Nephron progenitor cell (in vitro differentiated cells): Measurements from ENCODE around the gene ADARB2.
"Not testable (repeated sequence)": the region's sequence is repeated elsewhere in the genome, so short reads cannot be mapped to it uniquely, and the experiment has no call there.

Source experiments
- DNase-seq: peaks from one replicate; pipeline ENCODE4 v3.0.0; 2021
- H3K27ac Mint-ChIP-seq: 2 replicates; pipeline ENCODE4 v1.8.0; 2021; ENCODE audit warnings: mild to moderate bottlenecking, moderate library complexity, mixed read lengths
- H3K27me3 Mint-ChIP-seq: 2 replicates; pipeline ENCODE4 v1.8.0; 2021; ENCODE audit warnings: mild to moderate bottlenecking, low read depth, mixed read lengths; ENCODE audit not compliant: poor library complexity
- H3K36me3 Mint-ChIP-seq: 2 replicates; pipeline ENCODE4 v1.8.0; 2021; ENCODE audit warnings: low read depth, mixed read lengths
- H3K4me1 Mint-ChIP-seq: 2 replicates; pipeline ENCODE4 v1.8.0; 2021; ENCODE audit warnings: mixed read lengths
- H3K4me3 Mint-ChIP-seq: 2 replicates; pipeline ENCODE4 v1.8.0; 2021; ENCODE audit warnings: mild to moderate bottlenecking, moderate library complexity, mixed read lengths
- H3K9me3 Mint-ChIP-seq: 2 replicates; pipeline ENCODE4 v1.8.0; 2021; ENCODE audit warnings: mild to moderate bottlenecking, moderate library complexity, mixed read lengths
- CTCF ChIP-seq: fragments of 200-600 bp; sonication (generic); IDR thresholded peaks from 2 replicates; pipeline ENCODE4 v1.5.0; 2021; ENCODE audit warnings: antibody characterized with exemption

The ADARB2 gene

DNA sequence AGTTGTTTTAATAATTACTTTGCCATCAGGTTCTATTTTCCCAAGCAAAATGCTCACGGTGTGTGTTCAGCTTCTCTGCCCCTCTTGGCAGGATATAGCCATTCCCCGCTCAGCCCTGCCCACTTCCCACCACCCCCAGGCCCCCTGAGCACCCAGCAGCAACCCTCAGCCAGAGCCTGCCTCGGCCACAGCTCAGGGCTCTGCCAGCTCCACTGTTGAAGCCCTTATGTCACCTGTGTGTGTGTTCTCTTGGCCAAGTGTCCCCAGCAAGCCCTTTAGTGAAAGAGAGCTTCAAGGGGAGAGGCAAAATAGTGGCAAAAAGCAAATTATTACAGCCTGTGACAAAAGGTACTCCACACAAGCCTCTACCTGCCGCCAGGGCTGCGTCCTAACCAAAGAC, 275.3 kb downstream of the ADARB2 start:
- Mint-ChIP-seq H3K27me3 (peaks cover 14% of the 10 kb centered on the region), H3K36me3 (no peaks in the 10 kb centered on the region), H3K4me3 (no peak overlapping the region), H3K4me1 (peaks cover 48% of the 10 kb centered on the region), H3K9me3 (peaks cover 4% of the 10 kb centered on the region), H3K27ac (no peak overlapping the region)
- no peak for DNase-seq
- TF ChIP-seq CTCF: no peak

DNA sequence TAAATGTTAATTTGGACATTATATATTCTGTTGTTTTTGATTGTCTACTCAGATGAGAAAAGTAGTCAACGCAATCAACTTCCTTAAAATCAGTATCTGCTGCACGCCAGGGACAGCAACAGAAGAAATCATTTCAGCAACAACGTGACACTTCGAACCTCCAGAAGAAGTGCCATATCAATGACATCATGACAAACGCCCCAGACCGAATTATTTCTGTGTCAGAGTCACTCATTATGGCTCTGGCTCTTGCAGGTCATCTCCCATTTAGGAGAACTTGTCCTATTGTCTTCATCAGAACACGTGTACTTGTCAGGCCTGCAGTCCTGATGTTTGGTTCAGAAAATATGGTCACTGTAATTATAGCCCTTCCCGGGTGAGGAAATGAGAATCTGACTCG, 276.3 kb downstream of the ADARB2 start:
- Mint-ChIP-seq H3K27ac (no peak overlapping the region), H3K36me3 (no peaks in the 10 kb centered on the region)

DNA sequence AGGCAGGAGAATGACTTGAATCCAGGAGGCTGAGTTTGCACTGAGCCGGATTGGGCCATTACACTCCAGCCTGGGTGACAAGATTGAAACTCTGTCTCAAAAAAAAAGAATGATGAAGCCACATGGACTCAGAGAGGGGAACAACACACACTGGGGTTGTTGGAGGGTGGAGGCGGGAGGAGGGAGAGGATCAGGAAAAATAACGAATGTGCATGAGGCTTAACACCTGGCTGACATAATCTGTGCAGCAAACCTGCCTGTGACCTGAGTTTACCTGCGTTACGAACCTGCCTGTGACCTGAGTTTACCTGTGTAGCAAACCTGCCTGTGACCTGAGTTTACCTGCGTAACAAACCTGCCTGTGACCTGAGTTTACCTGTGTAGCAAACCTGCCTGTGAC, 277.7 kb downstream of the ADARB2 start:
- not testable (repeated sequence) for H3K9me3 Mint-ChIP-seq, H3K27ac Mint-ChIP-seq, DNase-seq, H3K4me3 Mint-ChIP-seq, H3K36me3 Mint-ChIP-seq
- peaks cover 12% of the 10 kb centered on the region for H3K27me3 Mint-ChIP-seq
- H3K4me1 Mint-ChIP-seq: peaks cover 25% of the 10 kb centered on the region

More for the DNA sequence above, 276.3 kb downstream of the ADARB2 start:
- TF ChIP-seq CTCF: no peak
- H3K4me1 Mint-ChIP-seq: peaks cover 38% of the 10 kb centered on the region
- H3K9me3 Mint-ChIP-seq: peaks cover 4% of the 10 kb centered on the region
- peaks cover 12% of the 10 kb centered on the region for H3K27me3 Mint-ChIP-seq
- DNase-seq: no peak
- H3K4me3 Mint-ChIP-seq: no peak overlapping the region

DNA sequence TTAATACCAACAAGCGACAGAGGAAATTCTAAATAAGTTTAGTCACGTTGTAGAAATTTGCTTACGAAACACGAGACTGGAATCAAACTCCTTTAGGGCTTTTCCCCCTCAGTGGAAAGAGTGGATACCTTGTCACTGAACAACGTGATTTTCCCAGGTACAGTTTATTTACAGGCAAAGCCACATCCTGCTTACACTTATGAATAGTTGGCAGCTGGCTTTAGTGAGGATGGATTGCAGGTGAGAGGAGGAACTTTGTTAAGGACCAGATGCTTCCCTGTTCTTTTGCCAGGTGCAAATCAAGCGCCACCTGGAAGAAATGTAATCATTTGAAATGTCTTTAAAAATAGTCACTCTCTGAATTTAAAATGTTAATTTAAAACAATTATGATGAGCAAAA, 282.4 kb downstream of the ADARB2 start:
- Mint-ChIP-seq H3K27ac (no peak overlapping the region), H3K9me3 (peaks cover 14% of the 10 kb centered on the region), H3K4me1 (peaks cover 13% of the 10 kb centered on the region), H3K36me3 (no peaks in the 10 kb centered on the region), H3K27me3 (peaks cover 16% of the 10 kb centered on the region), H3K4me3 (no peak overlapping the region)
- no peak for TF ChIP-seq CTCF
- DNase-seq: no peak

DNA sequence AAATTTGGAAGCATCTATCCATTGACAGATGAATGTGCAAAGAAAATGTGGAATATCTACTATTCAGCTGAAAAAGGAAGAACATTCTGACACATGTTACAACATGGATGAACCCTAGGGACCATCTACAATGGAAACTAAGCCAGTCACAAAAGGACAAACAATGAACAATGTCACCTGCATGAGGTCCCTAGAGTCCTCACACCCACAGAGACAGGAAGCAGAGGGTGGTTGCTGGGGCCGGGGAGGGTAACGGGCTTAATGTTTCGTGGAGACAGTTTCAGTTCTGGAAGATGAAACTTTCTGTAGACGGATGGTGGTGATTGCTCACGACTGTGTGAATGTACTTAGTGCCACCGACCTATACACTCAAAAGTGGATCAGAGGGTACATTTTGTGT, 282.9 kb downstream of the ADARB2 start:
- H3K27ac Mint-ChIP-seq: no peak overlapping the region
- TF ChIP-seq CTCF: no peak
- H3K36me3 Mint-ChIP-seq: no peaks in the 10 kb centered on the region
- no peak for DNase-seq
- H3K4me3 Mint-ChIP-seq: no peak overlapping the region
- H3K27me3 Mint-ChIP-seq: peaks cover 16% of the 10 kb centered on the region
- H3K4me1 Mint-ChIP-seq: peaks cover 14% of the 10 kb centered on the region
- peaks cover 14% of the 10 kb centered on the region for H3K9me3 Mint-ChIP-seq

DNA sequence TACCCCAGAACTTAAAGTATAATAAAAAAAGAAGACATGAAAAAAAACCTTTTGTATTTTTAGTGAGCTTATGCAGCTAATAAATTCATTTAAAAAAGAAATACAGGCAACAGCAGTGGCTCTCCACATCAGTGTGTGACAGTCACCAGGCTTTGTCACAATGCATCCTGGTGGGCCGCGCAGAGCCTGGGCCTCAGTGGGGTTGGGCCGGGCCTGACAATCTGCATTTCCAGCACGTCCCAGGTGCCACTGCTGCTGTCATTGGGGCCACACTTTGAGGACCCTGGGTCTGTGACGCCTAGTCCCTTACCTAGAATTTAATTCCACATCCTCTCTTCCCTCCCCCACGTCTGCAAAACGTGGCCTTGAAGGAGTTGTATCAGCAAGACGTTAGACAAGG, 284.5 kb downstream of the ADARB2 start:
- Mint-ChIP-seq H3K27ac (no peak overlapping the region), H3K9me3 (peaks cover 14% of the 10 kb centered on the region), H3K36me3 (no peaks in the 10 kb centered on the region), H3K4me1 (peaks cover 11% of the 10 kb centered on the region), H3K4me3 (no peak overlapping the region), H3K27me3 (peaks cover 16% of the 10 kb centered on the region)
- no peak for DNase-seq
- TF ChIP-seq CTCF: no peak
